GM10248 (cell line): Measurements from ENCODE around the gene ENAH.
A peak's percentile ranks its signal among the peaks of the same experiment; 100 is the strongest.
"Not testable (repeated sequence)": the region's sequence is repeated elsewhere in the genome, so short reads cannot be mapped to it uniquely, and the experiment has no call there.

ENCODE experiments used
- CTCF ChIA-PET: fragments of 300-600 bp; sonication (Branson Sonifier 250); formaldehyde crosslinking; extraction: SDS; loops from one replicate; lab custom pipeline; 2021; ENCODE audit warnings: antibody characterized with exemption; lab: Yijun Ruan, JAX
- POLR2A ChIA-PET: fragments of 350-650 bp; sonication (Branson Sonifier 250); formaldehyde crosslinking; extraction: SDS; loops from one replicate; lab custom pipeline; 2020; ENCODE audit warnings: antibody characterized with exemption; lab: Yijun Ruan, JAX
- DNase-seq: peaks from one replicate; pipeline ENCODE4 v3.0.0; 2012; ENCODE audit errors: extremely low spot score
- TF ChIP-seq, protein P1 (sequence below): IDR thresholded peaks from 2 replicates; pipeline ENCODE4 v1.5.1; 2012; ENCODE audit warnings: mild to moderate bottlenecking, low read depth; ENCODE audit errors: extremely low read depth, missing control alignments, control extremely low read depth

ENAH gene

DNA sequence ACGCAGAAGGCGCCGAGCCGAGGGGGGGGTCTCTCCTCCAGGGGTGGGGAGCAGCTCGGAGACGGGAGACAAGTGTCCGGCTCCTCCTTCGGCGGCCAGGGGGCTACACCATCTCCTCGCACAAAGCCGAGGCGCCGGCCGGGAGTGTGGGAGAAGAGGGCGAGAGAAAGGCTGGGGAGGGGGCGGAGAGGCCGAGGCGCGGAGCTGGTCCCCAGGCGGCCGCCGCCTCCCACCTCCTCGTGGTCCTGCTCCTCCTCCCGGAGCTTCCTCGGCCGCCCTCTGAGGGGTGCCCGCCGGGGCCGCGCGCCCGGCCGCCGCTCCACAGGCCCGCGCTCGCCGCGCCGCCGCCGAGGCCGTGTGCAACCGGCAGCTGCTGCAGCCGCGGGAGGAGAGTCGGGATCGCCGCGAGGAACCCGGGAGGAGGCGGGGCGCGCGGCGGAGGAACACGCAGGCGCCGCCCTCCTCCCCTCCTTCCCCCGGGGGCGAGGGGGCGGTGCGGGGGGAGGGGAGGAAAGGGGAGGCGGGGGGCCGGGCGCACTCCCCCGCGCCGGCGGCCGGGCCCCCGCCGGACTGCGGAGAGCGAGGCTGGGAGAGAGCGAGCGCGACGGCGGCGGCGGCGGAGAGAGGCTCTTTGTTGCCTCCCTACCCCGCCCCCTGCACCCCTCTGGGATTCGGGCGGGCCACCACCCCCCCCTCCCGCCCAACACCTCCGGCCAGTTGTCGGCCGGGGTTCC, at the start of gene ENAH:
Gene ENAH (minus strand): TSS at position 395 of the 734 bp plus-strand sequence. CDS start 433 bp downstream, outside the sequence.
- CTCF ChIA-PET = interaction anchor here (0.9 kb wide), 1 partner anchor 25 kb away, joined by 3 read pairs; no protein-coding TSS in a partner anchor
- POLR2A ChIA-PET = no interaction called here
- DNase-seq = peak; percentile 62
- TF ChIP-seq, protein P1, sequence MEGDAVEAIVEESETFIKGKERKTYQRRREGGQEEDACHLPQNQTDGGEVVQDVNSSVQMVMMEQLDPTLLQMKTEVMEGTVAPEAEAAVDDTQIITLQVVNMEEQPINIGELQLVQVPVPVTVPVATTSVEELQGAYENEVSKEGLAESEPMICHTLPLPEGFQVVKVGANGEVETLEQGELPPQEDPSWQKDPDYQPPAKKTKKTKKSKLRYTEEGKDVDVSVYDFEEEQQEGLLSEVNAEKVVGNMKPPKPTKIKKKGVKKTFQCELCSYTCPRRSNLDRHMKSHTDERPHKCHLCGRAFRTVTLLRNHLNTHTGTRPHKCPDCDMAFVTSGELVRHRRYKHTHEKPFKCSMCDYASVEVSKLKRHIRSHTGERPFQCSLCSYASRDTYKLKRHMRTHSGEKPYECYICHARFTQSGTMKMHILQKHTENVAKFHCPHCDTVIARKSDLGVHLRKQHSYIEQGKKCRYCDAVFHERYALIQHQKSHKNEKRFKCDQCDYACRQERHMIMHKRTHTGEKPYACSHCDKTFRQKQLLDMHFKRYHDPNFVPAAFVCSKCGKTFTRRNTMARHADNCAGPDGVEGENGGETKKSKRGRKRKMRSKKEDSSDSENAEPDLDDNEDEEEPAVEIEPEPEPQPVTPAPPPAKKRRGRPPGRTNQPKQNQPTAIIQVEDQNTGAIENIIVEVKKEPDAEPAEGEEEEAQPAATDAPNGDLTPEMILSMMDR = no peak

DNA sequence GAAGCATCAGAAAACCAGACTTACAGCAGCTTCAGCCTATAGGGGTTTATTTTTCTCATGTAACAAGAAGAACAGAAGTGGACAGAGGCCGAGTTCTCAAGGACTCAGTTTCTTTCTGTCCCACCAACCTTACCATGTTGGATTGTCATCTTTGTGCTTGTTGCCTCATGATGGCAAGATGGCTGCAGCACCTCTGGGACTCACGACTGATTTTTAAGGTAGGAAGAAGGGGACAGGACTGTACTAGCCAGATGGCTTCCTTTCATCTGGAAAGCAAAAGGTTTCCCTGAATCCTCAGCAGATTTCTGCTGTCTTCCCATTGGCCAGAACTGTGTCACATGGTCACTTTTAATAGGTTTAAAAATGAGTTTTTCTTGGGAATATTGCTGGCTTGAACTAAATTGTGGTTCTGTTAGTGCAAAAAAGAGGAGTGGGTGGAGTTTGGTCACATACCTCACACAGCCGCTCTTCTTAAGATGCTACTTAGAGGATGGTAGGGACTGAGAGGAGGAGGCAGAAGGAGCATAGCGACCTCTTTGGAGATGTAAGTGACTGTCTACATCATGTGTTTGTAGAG, 48.1 kb upstream of the ENAH start:
- ChIA-PET POLR2A (no interaction called here), CTCF (no interaction called here)
- DNase-seq = no peak
- TF ChIP-seq, protein P1 = no peak

DNA sequence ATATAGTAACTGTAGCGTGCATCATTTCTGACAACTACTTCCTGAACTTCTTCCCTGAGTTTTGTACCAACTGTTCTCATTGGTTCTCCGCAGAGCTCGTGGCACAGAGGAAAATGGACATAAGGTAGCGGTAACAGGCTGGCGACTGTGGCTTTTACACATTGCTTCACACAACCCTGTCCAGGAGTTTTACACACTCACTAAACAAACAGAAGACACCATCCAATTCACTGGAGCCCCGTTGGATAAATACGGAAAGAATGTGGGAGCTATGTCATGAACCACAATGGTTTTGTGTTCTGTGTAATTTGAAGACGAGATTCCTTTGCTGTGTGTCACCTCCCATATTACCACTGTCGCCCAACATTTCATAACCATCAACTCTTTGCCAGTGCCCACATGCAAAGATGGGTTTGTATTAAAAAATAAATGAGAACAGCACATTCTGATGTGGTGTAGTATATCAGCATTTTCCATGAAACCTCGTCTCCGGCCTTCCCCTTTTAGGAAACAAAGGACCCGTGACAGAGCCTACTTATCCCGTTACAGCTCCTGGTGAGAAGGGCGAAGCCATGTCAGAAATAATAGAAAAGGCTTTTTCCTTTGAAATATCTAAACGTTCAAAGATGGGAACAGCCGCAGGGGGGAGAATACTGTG, 47.4 kb upstream of the ENAH start:
- POLR2A ChIA-PET = no interaction called here
- DNase-seq = no peak
- CTCF ChIA-PET = no interaction called here
- TF ChIP-seq, protein P1 = no peak

DNA sequence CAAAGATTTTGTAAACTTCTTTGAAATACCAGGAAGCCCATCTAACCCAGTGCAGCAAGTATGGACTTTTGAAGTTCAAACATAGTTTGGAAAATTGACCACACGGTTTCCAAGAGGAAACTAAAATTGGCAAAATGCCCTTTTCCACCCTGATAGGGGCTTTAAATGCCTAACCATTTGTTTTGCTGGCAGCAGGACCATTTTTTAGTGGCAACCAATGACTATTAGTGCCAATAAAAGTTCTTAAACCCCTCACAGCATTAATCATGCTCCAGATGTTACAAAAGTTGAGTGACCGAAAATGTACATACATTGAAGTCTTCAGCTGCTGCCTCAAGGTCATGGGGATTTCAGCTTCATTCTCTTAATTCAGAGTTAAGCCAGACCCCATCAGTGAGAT, 46.4 kb upstream of the ENAH start:
- POLR2A ChIA-PET = no interaction called here
- TF ChIP-seq, protein P1 = no peak
- CTCF ChIA-PET = no interaction called here
- no peak for DNase-seq

DNA sequence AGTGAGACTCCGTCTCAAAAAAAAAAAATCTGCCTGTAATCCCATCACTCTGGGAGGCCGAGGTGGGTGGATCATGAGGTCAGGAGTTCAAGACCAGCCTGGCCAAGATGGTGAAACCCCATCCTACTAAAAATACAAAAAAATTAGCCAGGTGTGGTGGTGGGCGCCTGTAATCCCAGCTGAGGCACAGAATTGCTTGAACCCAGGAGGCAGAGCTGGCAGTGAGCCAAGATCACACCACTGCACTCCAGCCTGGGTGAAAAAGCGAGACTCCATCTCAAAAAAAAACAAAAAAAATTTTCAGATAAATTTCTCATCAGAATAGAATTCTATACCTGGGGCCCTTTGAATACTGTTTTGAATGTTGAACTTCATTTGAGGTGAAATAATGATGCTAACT, 45.3 kb upstream of the ENAH start:
- CTCF ChIA-PET, POLR2A ChIA-PET, DNase-seq: not testable (repeated sequence)

DNA sequence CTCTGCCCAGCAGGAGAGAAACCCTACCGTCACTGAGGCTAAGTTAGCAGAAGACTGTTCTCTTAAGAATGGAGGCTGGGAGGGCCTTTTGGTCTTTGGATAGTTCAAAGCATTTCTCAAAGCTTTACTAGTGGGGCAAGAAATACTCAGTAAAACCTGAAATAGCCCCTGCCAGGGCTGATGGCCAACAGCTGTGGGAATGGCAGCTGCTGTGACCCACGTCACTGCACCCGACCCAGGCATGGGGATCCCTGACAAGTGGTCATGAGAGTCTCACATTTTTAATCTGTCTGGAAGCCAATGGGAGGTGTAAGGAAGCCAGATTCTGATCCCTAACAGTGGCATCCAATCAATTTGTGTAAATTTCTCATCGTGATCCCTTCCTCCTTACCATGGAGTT, 44.5 kb upstream of the ENAH start:
- CTCF ChIA-PET = interaction anchor here (1.3 to 1.4 kb wide), 2 partner anchors 12 kb away, joined by 3 read pairs; no protein-coding TSS in a partner anchor
- TF ChIP-seq, protein P1 = no peak
- POLR2A ChIA-PET = no interaction called here
- DNase-seq = no peak

DNA sequence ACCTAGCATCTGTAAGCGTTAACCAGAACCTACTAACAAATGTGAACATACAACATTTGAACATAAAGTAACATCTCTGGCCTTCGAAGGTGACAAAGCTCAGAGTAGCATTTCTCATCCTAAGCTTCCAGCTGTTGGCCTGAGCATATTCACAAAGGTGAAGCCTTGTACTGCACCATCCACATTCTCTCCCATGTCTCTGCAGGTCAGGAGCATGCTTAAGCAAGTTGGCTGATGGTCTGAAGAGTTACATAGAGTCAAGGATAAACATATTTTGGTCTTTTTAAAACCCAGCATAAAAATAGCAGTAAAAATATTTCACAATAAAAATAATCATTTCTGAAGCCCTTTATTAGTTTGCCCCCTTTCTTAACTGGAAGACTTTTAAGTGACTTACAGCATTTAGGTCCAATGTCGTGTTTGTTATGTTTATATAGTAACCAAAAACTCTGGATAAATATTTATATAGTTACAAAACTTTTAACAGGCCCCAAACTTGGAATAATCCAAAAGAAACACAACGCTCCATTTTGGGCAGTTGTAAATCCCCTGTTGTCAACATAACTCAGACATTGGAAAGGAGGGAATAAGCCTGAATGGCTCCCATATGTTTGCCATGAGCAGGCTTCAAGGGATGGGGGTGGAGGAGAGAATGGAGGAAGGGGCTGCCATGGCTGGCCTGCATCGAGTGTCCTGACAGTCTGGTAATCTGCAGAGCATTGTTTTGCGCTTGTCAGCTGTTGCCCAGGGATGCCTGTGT, 42.8 kb upstream of the ENAH start:
- TF ChIP-seq, protein P1 = no peak
- no peak for DNase-seq
- ChIA-PET POLR2A (no interaction called here), CTCF (no interaction called here)
